ENCODE results near the gene ATF6.
A peak's percentile ranks its signal among the peaks of the same experiment; 100 is the strongest.

The ATF6 gene

GRCh38 chr1:161941726-161942436, 175.8 kb downstream of the ATF6 start:
- peak; percentile 93 for FAIRE-seq

- no peak for FAIRE-seq
Measured at GRCh38 chr1:161943737-161944136, 177.6 kb downstream of the ATF6 start.

DNA sequence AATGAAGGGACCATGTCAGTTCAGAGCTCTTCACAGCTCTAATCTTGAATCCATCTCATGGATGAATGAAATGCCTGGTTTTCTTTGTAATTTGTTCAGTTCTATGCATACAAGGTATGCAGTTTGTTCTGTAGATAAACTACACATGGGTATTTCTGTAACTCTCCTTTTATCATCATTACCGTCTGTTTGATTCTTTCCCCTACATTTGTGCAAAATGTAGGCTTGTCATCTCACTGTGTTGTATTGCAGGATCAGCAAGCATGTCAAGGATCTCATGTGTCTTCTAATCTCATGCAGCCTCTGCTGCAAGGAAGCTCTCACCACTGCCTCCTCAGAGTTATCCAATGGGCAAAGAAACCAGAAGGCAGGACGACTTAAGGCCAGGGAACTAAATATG, 178.3 kb downstream of the ATF6 start:
- no peak for FAIRE-seq

DNA sequence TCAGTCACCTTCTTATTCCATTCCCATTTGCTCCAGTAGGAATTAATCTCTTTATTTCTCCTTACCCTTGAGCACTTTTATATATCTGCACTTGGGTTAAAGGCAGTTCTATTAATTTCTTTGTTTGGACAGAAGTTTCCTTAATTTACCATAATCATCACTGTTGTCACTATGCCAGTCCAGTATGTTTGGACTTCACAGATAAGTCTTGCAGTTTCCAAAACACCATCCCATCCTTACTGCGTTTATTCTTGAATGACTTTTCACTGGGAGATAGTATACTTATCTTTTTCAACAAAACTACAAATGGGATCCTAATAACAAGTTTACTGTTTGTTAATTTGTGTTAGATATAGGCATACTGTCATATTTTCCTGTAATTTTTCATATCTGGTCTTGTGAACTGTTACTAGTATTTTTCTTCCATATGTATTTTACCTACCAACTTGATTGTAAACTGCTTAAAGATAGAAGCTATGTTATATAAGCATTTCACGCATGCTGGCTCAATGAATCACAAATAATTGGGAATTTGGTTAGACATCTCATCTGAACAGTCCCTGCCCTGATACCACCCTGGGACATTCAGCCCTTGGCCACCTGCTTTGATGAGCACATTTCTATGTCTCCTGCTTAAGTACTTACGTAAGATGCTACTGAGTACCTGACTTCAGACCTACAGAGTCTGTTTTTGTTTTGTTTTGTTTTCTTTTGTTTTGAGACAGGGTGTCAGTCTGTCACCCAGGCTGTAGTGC, 179.4 kb downstream of the ATF6 start:
- no peak for FAIRE-seq

GRCh38 chr1:161946071-161946987, 180.2 kb downstream of the ATF6 start:
- FAIRE-seq, result no peak

- FAIRE-seq, result peak; percentile 74
Measured at GRCh38 chr1:161948435-161948834, 182.3 kb downstream of the ATF6 start.

- no peak for FAIRE-seq
Measured at GRCh38 chr1:161949548-161949947, 183.4 kb downstream of the ATF6 start.

GRCh38 chr1:161950377-161950776, 184.3 kb downstream of the ATF6 start:
- FAIRE-seq, result no peak

- no peak for FAIRE-seq
Measured at GRCh38 chr1:161951646-161952045, 185.5 kb downstream of the ATF6 start.

- FAIRE-seq, result no peak
Measured at GRCh38 chr1:161952607-161953172, 186.6 kb downstream of the ATF6 start.

DNA sequence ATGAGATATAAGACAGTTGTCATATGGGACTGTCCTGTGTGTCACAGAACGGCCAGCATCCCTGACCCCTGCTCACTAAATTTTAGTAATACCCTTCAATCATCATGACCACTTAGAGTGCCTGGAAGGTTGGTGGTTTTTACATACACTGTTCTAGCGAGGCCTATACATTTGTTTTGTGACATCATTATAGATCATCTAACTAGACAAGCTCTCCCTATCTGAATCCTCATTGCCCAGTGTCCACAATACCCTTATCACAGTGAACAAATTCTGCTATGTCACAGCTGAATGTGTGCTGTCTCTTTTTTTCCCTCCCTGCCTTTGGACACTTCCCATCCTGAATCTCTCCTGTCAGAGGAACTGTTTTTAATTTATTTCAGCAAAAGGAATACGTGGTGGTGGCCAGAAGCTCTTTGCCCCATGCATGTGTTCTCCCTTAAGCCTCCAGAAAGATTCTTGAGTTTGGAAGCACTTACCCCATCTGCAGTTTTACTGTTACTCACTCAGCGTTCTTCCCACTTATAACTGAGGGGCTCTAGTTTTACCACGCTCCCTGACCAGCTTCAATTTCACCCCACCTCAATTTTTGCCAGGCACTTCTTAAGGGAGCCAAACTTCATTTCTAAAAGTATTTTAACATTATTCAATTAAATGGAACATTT, 187.3 kb downstream of the ATF6 start:
- no peak for FAIRE-seq

GRCh38 chr1:161954050-161954449, 187.9 kb downstream of the ATF6 start:
- FAIRE-seq, result no peak

DNA sequence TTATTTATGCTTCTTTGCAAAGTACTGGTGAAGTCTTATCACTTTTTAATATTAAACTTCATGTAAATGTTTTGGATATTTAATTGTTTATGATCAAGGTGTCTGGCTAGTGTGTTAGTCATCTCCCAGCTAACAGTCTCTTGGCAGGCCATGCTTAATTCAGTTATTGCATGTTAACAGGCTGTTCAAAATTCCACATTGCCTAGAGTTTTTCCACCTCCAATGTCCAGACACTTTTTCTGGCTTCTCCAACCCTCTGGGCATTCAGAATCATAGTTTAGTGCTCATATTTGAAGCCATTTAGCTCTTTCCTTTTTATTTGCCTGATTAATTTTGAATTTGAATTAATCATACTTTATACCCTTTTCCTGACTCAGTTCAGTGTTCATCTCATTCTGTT, 188.3 kb downstream of the ATF6 start:
- no peak for FAIRE-seq

- FAIRE-seq, result no peak
Measured at GRCh38 chr1:161955606-161956005, 189.5 kb downstream of the ATF6 start.

- no peak for FAIRE-seq
Measured at GRCh38 chr1:161956097-161956496, 190.0 kb downstream of the ATF6 start.

DNA sequence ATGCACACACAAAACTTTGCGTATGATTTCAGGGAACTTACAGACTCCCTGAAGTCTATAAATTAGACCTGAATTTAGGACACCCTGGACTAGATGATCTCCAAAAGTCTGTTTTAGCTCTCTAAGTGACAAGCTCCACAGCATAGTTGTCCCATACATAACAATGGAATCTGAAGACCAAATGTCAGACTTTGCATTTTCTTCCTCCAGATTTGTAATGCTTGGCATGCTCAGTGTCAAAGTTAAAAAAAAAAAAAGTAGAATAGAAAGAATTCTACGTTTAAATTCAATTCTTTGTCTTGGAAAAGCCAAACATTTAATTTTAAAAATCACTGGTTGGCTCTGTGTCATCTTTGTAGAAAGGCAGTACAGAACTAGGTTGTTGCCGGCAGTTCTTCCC, 190.8 kb downstream of the ATF6 start:
- FAIRE-seq, result no peak

DNA sequence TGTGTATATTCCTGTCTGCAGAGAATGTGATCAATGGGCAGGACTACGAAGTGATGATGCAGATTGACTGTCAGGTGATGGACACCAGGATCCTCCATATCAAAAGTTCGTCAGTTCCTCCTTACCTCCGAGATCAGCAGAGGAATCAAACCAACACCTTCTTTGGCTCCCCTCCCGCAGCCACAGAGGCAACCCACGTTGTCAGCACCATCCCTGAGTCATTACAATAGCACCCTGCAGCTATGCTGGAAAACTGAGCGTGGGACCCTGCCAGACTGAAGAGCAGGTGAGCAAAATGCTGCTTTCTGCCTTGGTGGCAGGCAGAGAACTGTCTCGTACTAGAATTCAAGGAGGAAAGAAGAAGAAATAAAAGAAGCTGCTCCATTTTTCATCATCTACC, 192.3 kb downstream of the ATF6 start:
- no peak for FAIRE-seq

DNA sequence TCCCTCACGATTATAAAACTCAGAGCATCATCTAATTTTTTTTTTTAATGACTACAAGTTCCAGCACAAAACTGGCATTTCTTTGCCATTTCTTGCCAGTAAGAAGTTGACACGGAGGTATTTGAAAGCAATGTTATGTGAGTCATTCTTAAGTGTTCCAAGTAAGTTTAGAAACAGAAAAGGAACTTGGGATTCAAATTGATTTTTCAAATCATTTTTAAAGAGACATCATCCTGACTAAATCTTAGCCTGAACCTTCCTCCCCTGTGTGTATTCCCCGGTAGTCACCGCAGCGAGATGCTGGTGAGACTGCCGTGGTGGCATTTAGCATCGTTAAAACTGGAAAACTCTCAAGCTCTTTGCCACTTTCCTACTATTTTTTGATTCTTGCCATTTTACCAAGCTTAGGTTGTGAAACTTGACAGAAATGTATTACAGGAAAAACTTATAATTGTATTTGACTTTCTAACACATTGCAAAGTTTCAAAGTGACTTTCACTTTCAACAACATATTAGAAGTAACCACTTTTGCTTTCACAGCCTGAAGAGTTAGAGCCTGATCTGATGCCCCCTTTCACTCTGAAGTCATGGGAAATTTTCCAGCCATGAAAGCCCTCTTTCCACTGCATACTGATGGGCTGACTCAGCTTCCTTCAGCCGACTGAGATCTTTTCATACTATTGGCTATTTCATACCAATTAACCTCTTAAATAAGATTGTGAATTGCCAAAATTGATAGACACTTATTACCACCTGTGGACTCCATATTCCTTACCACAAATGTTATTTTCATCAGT, 196.2 kb downstream of the ATF6 start:
- FAIRE-seq, result no peak

- no peak for FAIRE-seq
Measured at GRCh38 chr1:161966067-161966466, 199.9 kb downstream of the ATF6 start.

GRCh38 chr1:161970036-161970435, 203.9 kb downstream of the ATF6 start:
- FAIRE-seq, result no peak

- no peak for FAIRE-seq
Measured at GRCh38 chr1:161970633-161971032, 204.5 kb downstream of the ATF6 start.

DNA sequence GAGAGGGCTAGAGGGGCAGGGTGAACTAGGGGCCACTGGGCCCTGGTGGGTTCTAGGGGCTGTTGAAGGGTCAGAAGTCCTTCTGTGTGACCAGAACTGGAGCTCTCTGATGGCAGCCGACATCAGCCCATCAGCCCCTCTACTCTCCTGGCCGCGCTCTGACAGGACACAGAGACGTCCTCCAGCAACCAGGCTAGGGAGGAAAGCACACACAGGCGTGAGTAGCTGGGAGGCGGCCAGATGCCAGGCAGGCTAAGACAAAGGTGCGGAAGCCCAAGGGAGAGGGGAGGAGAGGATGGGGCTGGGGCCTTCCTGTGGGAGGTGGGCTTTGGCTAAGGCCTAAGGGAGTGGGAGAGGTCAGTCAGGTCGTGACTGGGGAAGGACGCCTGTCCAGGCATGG, 206.7 kb downstream of the ATF6 start:
- no peak for FAIRE-seq
